ENCODE measurements around the gene SEMA4B.

- no peak for TF ChIP-seq POLR2A (IDR thresholded peaks at IDR 0.05)
- TF ChIP-seq CTCF (IDR thresholded peaks at IDR 0.05): no peak
- no peak for TF ChIP-seq POLR2AphosphoS5 (IDR thresholded peaks at IDR 0.05)
- no peak for TF ChIP-seq EP300 (IDR thresholded peaks at IDR 0.05)
Measured at GRCh38 chr15:90165157-90165556, 36.0 kb upstream of the SEMA4B start.
